Measurements from ENCODE around the gene NR2F1. TPM values are rescaled to one million over a fixed set of nuclear protein-coding genes. Genes with fewer than 3 reads are reported as not detected.
A peak's percentile ranks its signal among the peaks of the same experiment; 100 is the strongest.

The NR2F1 gene
- total RNA-seq, 2 donors from 2014 or later, result 0.22 TPM; not detected in 1

GRCh38 chr5:93594591-93595419, 11.8 kb downstream of the NR2F1 start:
- Histone ChIP-seq H3K4me3 (ENCODE audit: low read length) (peak overlapping the region; percentile 23), H3K27ac (ENCODE audit: low read depth, low read length) (peak overlapping the region; percentile 82), H3K9ac (ENCODE audit: extremely low read depth, low read length, poor library complexity, severe bottlenecking) (no peak overlapping the region), H3K4me1 (ENCODE audit: control insufficient read depth, insufficient read depth, low read length) (peaks cover 13% of the 10 kb centered on the region), H3K27me3 (ENCODE audit: control insufficient read depth, insufficient read depth, low read length, poor library complexity, severe bottlenecking) (peaks cover 100% of the 10 kb centered on the region), H3K36me3 (ENCODE audit: control insufficient read depth, insufficient read depth, low read length) (no peaks in the 10 kb centered on the region), H3K9me3 (ENCODE audit: control insufficient read depth, low read length) (no peaks in the 10 kb centered on the region)
- Mint-ChIP-seq H3K27ac (no peak overlapping the region), H3K36me3 (ENCODE audit: low read depth) (no peaks in the 10 kb centered on the region), H3K4me1 (peaks cover 19% of the 10 kb centered on the region), H3K27me3 (ENCODE audit: insufficient read depth) (no peaks in the 10 kb centered on the region), H3K9me3 (no peaks in the 10 kb centered on the region), H3K4me3 (peak overlapping the region; percentile 19)
- WGBS, 2 experiments (ENCODE audit: insufficient coverage in 1 of 2, insufficient read length in 1 of 2), result 2 to 7% methylated on average over 15 to 37 of the region's 37 CpGs
- DNase-seq, result peak; percentile 78
- TF ChIP-seq CTCF (conservative IDR thresholded peaks at IDR 0.05), result peak; percentile 62

DNA sequence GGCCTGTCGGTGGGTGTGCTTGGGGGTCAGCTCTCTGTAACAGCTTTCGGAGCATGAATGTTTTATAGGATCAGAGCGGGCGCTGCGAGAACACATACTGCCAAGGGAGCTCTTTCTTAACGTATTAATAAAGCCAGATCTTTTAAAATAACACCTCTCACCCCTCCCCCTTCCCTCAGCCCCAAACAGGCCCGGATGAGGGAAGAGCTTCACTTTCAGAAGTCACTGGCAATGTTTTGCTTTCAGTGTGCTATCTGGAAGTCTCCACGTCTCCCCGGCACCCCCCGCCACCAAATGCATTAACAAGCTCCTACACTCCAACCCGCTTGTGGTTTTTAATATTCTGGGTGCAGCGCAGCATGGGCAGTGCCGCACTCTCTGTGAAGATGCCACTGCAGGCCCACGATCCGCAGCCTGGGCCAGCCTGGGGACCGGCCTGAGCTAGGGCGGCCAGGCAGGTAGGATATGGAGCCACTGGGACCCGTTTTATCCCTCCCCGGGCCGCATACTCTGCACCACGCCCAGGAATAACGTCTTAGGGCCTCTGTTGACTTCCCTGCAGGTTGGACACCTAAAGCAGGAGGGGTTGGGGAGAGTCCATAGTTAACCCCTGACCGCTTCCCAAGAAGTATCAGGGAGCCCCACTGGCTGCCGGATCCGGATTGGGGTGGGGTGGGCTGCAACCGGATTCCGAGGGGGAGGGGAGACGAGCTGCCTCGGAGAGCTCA, 12.6 kb downstream of the NR2F1 start:
- Histone ChIP-seq H3K27me3 (ENCODE audit: control insufficient read depth, insufficient read depth, low read length, poor library complexity, severe bottlenecking) (peaks cover 100% of the 10 kb centered on the region), H3K4me3 (ENCODE audit: low read length) (no peak overlapping the region), H3K36me3 (ENCODE audit: control insufficient read depth, insufficient read depth, low read length) (no peaks in the 10 kb centered on the region), H3K4me1 (ENCODE audit: control insufficient read depth, insufficient read depth, low read length) (peaks cover 13% of the 10 kb centered on the region), H3K9ac (ENCODE audit: extremely low read depth, low read length, poor library complexity, severe bottlenecking) (no peak overlapping the region), H3K27ac (ENCODE audit: low read depth, low read length) (peak overlapping the region; percentile 82), H3K9me3 (ENCODE audit: control insufficient read depth, low read length) (no peaks in the 10 kb centered on the region)
- WGBS, 2 experiments (ENCODE audit: insufficient coverage in 1 of 2, insufficient read length in 1 of 2), result 7 to 11% methylated on average over 7 to 29 of the region's 29 CpGs
- Mint-ChIP-seq H3K27ac (no peak overlapping the region), H3K4me3 (peak overlapping the region; percentile 19), H3K4me1 (peaks cover 19% of the 10 kb centered on the region), H3K27me3 (ENCODE audit: insufficient read depth) (no peaks in the 10 kb centered on the region), H3K9me3 (no peaks in the 10 kb centered on the region), H3K36me3 (ENCODE audit: low read depth) (no peaks in the 10 kb centered on the region)
- TF ChIP-seq CTCF (conservative IDR thresholded peaks at IDR 0.05), result no peak
- peak; percentile 63 for DNase-seq

GRCh38 chr5:93596310-93596675, 13.3 kb downstream of the NR2F1 start:
- peak overlapping the region; percentile 69 for H3K27ac ChIP-seq (ENCODE audit: low read depth, low read length)
- H3K36me3 ChIP-seq (ENCODE audit: control insufficient read depth, insufficient read depth, low read length), result no peaks in the 10 kb centered on the region
- H3K9me3 ChIP-seq (ENCODE audit: control insufficient read depth, low read length), result no peaks in the 10 kb centered on the region
- H3K36me3 Mint-ChIP-seq (ENCODE audit: low read depth), result no peaks in the 10 kb centered on the region
- WGBS, 2 experiments (ENCODE audit: insufficient coverage in 1 of 2, insufficient read length in 1 of 2), result 6 to 15% methylated on average over 5 to 14 of the region's 14 CpGs
- no peak overlapping the region for H3K9ac ChIP-seq (ENCODE audit: extremely low read depth, low read length, poor library complexity, severe bottlenecking)
- DNase-seq, result peak; percentile 67
- H3K4me3 ChIP-seq (ENCODE audit: low read length), result peak overlapping the region; percentile 13
- no peaks in the 10 kb centered on the region for H3K9me3 Mint-ChIP-seq
- peak overlapping the region; percentile 16 for H3K4me3 Mint-ChIP-seq
- peaks cover 100% of the 10 kb centered on the region for H3K27me3 ChIP-seq (ENCODE audit: control insufficient read depth, insufficient read depth, low read length, poor library complexity, severe bottlenecking)
- no peak for TF ChIP-seq CTCF (conservative IDR thresholded peaks at IDR 0.05)
- H3K27ac Mint-ChIP-seq, result no peak overlapping the region
- peaks cover 13% of the 10 kb centered on the region for H3K4me1 ChIP-seq (ENCODE audit: control insufficient read depth, insufficient read depth, low read length)
- peaks cover 19% of the 10 kb centered on the region for H3K4me1 Mint-ChIP-seq
- no peaks in the 10 kb centered on the region for H3K27me3 Mint-ChIP-seq (ENCODE audit: insufficient read depth)

Measured in endodermal cell (in vitro differentiated cells).